ENCODE data around the gene PIK3C2G.
"Not testable (repeated sequence)": the region's sequence is repeated elsewhere in the genome, so short reads cannot be mapped to it uniquely, and the experiment has no call there.

Gene PIK3C2G

DNA sequence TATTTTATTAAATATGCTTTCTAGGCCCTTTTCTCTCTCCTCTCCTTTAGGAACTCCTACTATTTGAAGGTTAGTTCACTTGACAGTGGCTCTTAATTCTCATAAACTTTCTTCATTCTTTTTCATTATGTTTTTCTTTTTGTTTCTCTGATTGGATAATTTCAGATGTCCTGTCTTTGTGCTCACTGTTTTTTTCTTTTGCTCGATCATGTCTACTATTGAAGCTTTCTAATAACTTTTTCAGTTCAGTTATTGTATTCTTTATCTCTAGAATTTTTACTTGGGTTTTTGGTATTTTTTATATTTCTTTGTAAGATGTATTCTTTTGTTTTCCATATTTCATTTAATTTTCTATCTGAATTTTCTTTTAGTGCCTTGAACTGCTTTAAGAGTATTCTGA is 261.5 kb downstream of the PIK3C2G start:
- H3K4me3 ChIP-seq (ENCODE audit: low read length), result no peak overlapping the region
- TF ChIP-seq ZNF274 (IDR thresholded peaks at IDR 0.05; ENCODE audit: low read depth, low read length), result no peak

DNA sequence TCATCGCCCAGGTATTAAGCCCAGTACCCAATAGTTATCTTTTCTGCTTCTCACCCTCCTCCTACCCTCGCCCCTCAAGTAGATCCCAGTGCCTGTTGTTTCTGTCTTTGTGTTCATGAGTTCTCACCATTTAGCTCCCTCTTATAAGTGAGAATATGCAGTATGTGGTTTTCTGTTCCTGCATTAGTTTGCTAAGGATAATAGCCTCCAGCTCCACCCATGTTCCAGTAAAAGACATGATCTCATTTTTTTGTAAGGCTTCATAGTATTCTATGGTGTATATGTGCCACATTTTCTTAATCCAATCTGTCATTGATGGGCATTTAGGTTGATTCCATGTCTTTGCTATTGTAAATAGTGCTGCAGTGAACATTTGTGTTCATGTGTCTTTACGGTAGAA is 281.2 kb downstream of the PIK3C2G start:
- not testable (repeated sequence) for H3K4me3 ChIP-seq (ENCODE audit: low read length)

GRCh38 chr12:18546399-18546798 is 285.1 kb downstream of the PIK3C2G start:
- no peak for TF ChIP-seq ZNF274 (IDR thresholded peaks at IDR 0.05; ENCODE audit: low read depth, low read length)
- no peak overlapping the region for H3K4me3 ChIP-seq (ENCODE audit: low read length)

DNA sequence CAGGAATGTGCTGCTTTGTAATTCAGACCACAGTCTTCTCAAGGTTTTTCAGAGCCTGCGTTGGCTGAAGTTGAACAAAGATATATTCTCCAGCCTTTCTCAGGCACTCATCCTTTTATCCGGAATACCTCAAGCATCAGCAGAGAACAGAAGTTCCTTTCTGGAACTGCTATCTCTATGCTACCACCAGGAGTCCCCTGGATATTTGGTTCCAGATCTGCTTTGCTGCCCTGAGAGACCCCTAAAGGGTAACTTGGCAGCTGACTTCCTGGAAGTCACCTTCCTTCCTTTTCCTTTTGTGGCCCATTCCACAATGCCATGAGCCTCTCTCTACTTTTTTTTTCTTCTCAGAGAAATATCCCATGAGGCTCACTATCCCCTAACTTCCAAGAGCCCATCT is 288.3 kb downstream of the PIK3C2G start:
- TF ChIP-seq ZNF274 (IDR thresholded peaks at IDR 0.05; ENCODE audit: low read depth, low read length), result no peak
- no peak overlapping the region for H3K4me3 ChIP-seq (ENCODE audit: low read length)

GRCh38 chr12:18551106-18551505 is 289.8 kb downstream of the PIK3C2G start:
- no peak overlapping the region for H3K4me3 ChIP-seq (ENCODE audit: low read length)
- TF ChIP-seq ZNF274 (IDR thresholded peaks at IDR 0.05; ENCODE audit: low read depth, low read length), result no peak

DNA sequence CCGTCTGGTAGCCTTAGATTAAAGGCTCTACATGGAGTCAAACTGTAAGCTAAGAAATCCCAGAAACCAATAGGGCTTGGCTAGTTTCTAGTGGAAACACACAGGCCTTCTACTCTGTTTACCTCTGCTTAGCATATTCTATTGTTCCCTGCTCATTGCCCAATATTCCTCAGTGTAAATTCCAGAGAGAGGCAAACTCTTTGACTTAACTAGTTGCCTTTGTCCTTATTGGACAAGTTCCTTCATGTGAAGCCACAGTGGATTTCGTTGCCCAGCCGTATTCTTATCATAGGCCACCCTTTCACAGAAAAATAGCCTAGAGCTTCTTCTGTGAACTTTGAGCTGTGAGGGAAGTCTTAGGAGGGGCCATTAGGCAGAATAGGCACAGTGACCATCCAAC is 290.4 kb downstream of the PIK3C2G start:
- TF ChIP-seq ZNF274 (IDR thresholded peaks at IDR 0.05; ENCODE audit: low read depth, low read length), result no peak
- H3K4me3 ChIP-seq (ENCODE audit: low read length), result no peak overlapping the region

DNA sequence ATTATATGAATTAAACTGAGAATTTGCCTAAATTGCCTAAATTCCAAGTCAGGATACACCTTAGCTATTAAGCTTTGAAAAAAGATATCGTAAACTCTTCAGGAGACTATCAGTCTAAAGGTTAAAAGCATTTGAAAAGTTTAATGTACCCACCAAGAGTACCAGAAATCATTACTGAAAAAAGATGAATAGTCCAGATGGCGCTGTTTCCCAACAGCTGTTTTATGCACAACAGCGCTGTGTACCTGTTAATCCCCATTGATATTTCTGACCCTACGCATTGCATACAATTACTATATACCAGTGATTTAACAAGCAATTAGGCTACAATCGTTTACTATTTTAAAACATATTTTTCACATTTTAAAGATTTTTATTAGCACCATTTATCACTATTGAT is 291.5 kb downstream of the PIK3C2G start:
- TF ChIP-seq ZNF274 (IDR thresholded peaks at IDR 0.05; ENCODE audit: low read depth, low read length), result no peak
- H3K4me3 ChIP-seq (ENCODE audit: low read length), result no peak overlapping the region

DNA sequence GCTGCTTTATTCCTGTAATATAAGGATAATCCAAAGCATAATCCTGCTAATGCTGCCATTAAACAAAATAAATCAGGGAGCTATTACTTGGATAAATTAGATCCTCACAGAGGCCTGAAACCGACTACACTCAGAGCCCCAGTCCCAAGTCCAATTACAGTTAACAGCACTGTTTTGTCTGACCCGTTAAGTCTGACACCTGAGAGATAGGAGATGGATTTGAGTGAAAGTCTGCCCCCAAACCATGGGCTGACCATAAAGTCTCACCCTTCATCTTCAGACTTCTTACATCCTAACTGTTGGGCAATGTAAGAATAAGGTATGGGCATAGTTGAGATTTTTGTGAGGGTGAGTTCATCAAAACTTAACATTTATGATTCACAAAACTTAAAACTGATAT is 294.8 kb downstream of the PIK3C2G start:
- H3K4me3 ChIP-seq (ENCODE audit: low read length), result no peak overlapping the region
- TF ChIP-seq ZNF274 (IDR thresholded peaks at IDR 0.05; ENCODE audit: low read depth, low read length), result no peak

GRCh38 chr12:18559242-18559641 is 297.9 kb downstream of the PIK3C2G start:
- no peak for TF ChIP-seq ZNF274 (IDR thresholded peaks at IDR 0.05; ENCODE audit: low read depth, low read length)

GRCh38 chr12:18562531-18562930 is 301.2 kb downstream of the PIK3C2G start:
- no peak for TF ChIP-seq ZNF274 (IDR thresholded peaks at IDR 0.05; ENCODE audit: low read depth, low read length)
- H3K4me3 ChIP-seq (ENCODE audit: low read length), result no peak overlapping the region

More at GRCh38 chr12:18559242-18559641, 297.9 kb downstream of the PIK3C2G start:
- H3K4me3 ChIP-seq (ENCODE audit: low read length), result no peak overlapping the region

- no peak overlapping the region for H3K4me3 ChIP-seq (ENCODE audit: low read length)
- no peak for TF ChIP-seq ZNF274 (IDR thresholded peaks at IDR 0.05; ENCODE audit: low read depth, low read length)
Measured at GRCh38 chr12:18564306-18564705, 303.0 kb downstream of the PIK3C2G start.

DNA sequence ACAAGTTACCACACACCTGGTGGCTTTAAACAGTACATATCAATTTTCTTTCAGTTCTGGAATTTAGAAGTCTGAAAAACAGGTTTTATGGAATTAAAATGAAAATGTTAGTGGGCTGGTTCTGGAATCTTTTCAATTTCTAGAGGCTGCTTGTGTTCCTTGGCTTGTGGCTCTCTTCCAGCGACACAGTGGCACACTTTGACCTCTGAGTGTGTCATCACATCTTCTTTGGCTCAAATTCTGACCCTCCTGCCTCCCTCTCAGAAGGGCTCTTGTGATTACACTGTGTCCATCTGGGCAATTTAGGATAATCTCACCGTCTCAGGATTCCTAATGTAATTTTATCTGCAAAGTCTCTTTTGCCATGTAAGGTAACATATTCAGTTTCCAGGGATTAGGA is 306.5 kb downstream of the PIK3C2G start:
- no peak overlapping the region for H3K4me3 ChIP-seq (ENCODE audit: low read length)
- TF ChIP-seq ZNF274 (IDR thresholded peaks at IDR 0.05; ENCODE audit: low read depth, low read length), result no peak

DNA sequence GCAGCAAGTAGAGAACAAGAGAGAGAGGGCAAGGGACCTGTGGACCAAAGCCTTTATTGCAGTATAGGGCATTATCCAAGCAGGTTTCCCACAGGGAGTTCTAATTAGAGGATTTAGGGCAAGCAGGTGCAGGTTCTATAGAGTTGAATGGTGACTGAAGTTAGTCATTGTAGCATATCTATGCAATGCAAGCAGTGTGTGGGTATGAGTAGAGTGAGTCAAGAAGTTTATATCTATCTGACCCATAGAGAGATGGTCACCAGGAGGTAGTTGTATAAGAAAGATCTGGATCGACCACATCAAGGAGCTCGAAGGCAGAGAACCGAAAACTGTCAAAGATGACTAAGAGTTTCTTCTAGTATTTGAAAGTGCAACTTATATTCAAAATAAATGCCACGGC is 309.2 kb downstream of the PIK3C2G start:
- no peak for TF ChIP-seq ZNF274 (IDR thresholded peaks at IDR 0.05; ENCODE audit: low read depth, low read length)
- no peak overlapping the region for H3K4me3 ChIP-seq (ENCODE audit: low read length)

DNA sequence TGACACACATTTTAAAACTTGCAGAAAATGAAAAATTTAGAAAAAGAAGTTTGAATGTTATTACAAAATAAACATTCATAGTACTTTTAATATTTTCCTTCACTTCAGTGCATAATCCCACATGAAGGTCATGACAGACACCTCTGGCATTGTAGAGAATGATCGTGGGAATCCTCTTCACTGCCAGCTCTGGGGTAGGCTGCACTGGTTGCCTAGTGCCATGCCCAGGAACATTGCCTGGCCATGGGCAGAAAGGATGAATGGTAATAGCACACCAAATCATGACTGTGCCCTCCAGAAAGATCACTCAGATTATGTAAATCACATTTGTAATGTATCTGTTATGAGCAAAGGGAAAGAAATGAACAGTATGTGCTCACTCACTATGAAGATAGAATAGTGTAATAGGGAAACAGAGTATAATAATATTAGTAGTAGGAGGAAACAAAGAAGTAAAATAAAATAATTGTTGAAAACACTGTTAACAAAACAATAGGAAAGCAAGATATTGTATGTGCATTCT is 314.8 kb downstream of the PIK3C2G start:
- TF ChIP-seq ZNF274 (IDR thresholded peaks at IDR 0.05; ENCODE audit: low read depth, low read length), result no peak
- no peak overlapping the region for H3K4me3 ChIP-seq (ENCODE audit: low read length)

DNA sequence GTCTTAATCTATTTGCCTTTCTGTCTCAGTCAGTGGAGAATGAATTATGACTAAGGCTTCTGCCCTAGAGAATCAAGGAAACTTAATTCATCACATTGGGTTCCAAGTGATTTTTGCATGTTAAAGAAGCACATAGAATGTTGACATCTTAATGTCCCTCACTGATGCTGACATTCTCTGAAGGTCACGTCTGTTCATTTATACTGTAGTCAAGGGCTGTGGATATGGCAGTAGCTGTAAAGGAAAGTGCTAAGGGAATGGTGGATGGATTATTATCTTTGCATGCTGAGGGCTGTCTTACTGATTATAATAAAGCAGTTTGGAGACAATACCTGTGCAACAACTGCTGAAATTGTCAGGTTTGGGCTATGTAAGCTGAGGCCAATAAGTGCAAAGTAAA is 315.3 kb downstream of the PIK3C2G start:
- H3K4me3 ChIP-seq (ENCODE audit: low read length), result no peak overlapping the region
- TF ChIP-seq ZNF274 (IDR thresholded peaks at IDR 0.05; ENCODE audit: low read depth, low read length), result no peak

GRCh38 chr12:18578191-18578590 is 316.9 kb downstream of the PIK3C2G start:
- no peak for TF ChIP-seq ZNF274 (IDR thresholded peaks at IDR 0.05; ENCODE audit: low read depth, low read length)
- no peak overlapping the region for H3K4me3 ChIP-seq (ENCODE audit: low read length)
